Testis (tissue), 2 donors: ENCODE data around the gene ESR2.

ENCODE experiments used
- CTCF ChIP-seq, 3 experiments: fragments of 450-650 bp in 2 of 3; fragments of 200-600 bp in 1 of 3; sonication (generic) in 1 of 3; IDR thresholded peaks; one replicate each; pipeline ENCODE4 v1.5.1; 2016 to 2019; ENCODE audit warnings: antibody characterized with exemption in 3 of 3, mild to moderate bottlenecking in 2 of 3, moderate library complexity in 1 of 3
- POLR2A ChIP-seq: fragments of 450-650 bp; IDR thresholded peaks from one replicate; pipeline ENCODE4 v1.6.1; 2017; ENCODE audit warnings: antibody characterized with exemption, mild to moderate bottlenecking, moderate library complexity

GRCh38 chr14:64210216-64210615 lies 84.0 kb downstream of the ESR2 start:
- TF ChIP-seq CTCF (IDR thresholded peaks at IDR 0.05) (no peak), POLR2A (no peak)
